NT2/D1 (cell line): Measurements from ENCODE around the gene FAM149B1.

ENCODE experiments used
- SUZ12 ChIP-seq: IDR thresholded peaks from 2 replicates; pipeline ENCODE4 v1.6.1; 2011; ENCODE audit not compliant: insufficient read length, insufficient read depth; ENCODE audit errors: extremely low read depth
- YY1 ChIP-seq: IDR thresholded peaks from 2 replicates; pipeline ENCODE4 v1.6.1; 2011; ENCODE audit not compliant: insufficient read length, insufficient read depth

- no peak for TF ChIP-seq SUZ12
- no peak for TF ChIP-seq YY1
Measured at GRCh38 chr10:73261362-73261995, 93.6 kb downstream of the FAM149B1 start.
